AG09309 (cell line): ENCODE results near the gene ALS2.
A peak's percentile ranks its signal among the peaks of the same experiment; 100 is the strongest.

Experiments used
- DNase-seq: peaks from one replicate; pipeline ENCODE4 v3.0.0-alpha.2; 2010; ENCODE audit warnings: low read depth
- H3K4me3 ChIP-seq: 2 replicates; pipeline ENCODE4 v1.5.1; 2011; ENCODE audit warnings: mild to moderate bottlenecking, low read depth, low read length, moderate library complexity; ENCODE audit not compliant: control insufficient read depth
- TF ChIP-seq, protein P1 (sequence below): IDR thresholded peaks from 2 replicates; pipeline ENCODE4 v1.5.1; 2011; ENCODE audit warnings: mild to moderate bottlenecking, low read depth, low read length, inconsistent platforms; ENCODE audit not compliant: insufficient read depth, control insufficient read depth; ENCODE audit errors: missing control alignments

The ALS2 gene

DNA sequence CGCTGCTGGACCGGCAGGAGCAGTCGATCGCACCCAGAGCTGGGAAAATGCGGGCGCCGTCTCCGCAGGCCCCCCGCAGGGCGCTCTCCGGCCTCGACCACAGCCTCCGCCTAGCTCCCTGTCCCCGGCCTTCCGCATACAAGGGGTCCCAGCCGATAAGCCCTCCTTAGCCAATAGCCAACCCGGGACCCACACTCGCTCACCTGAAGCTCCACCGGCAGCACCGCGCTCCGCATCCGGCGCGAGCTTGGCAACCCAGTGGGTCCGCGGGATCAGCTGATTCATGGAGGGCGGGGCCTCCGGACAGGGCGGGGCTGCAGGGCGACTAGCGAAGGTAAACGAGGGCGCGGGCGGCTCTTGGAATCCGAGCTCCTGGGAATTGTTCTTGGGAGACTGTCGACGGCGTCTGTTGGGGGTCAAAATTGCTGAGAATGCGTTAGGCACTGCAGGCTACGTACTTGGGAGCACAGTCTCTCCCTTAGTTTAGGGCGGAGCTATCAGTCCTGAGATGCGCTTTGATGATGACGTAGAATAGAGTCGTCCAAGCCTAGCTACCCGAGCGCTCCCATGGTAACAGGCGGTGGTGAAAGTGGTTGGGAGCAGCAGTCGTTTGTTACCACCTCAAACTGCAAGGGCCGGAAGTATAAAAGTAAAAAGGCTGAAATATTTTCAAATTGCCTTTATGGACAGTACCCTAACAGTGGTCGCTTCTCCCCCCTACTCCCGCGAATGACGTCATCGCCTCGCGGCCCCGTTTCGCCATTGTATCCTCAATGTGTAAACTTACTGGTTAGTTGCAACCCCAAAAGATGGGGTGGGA lies at the start of gene ALS2:
TSS of gene ALS2 (minus strand) at position 260 of the 820 bp plus-strand sequence. CDS start 12,048 bp downstream, outside the sequence.
- DNase-seq, result peak; percentile 98
- TF ChIP-seq, protein P1, sequence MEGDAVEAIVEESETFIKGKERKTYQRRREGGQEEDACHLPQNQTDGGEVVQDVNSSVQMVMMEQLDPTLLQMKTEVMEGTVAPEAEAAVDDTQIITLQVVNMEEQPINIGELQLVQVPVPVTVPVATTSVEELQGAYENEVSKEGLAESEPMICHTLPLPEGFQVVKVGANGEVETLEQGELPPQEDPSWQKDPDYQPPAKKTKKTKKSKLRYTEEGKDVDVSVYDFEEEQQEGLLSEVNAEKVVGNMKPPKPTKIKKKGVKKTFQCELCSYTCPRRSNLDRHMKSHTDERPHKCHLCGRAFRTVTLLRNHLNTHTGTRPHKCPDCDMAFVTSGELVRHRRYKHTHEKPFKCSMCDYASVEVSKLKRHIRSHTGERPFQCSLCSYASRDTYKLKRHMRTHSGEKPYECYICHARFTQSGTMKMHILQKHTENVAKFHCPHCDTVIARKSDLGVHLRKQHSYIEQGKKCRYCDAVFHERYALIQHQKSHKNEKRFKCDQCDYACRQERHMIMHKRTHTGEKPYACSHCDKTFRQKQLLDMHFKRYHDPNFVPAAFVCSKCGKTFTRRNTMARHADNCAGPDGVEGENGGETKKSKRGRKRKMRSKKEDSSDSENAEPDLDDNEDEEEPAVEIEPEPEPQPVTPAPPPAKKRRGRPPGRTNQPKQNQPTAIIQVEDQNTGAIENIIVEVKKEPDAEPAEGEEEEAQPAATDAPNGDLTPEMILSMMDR, result no peak

GRCh38 chr2:201828220-201828619 lies 47.5 kb upstream of the ALS2 start:
- DNase-seq, result no peak
- TF ChIP-seq, protein P1, result no peak
- H3K4me3 ChIP-seq, result no peak overlapping the region

More for the DNA sequence above, at the start of gene ALS2:
- H3K4me3 ChIP-seq, result peak within 1 kb of the TSS; percentile 97

GRCh38 chr2:201827621-201828020 lies 46.9 kb upstream of the ALS2 start:
- no peak for DNase-seq
- no peak overlapping the region for H3K4me3 ChIP-seq
- TF ChIP-seq, protein P1, result no peak

DNA sequence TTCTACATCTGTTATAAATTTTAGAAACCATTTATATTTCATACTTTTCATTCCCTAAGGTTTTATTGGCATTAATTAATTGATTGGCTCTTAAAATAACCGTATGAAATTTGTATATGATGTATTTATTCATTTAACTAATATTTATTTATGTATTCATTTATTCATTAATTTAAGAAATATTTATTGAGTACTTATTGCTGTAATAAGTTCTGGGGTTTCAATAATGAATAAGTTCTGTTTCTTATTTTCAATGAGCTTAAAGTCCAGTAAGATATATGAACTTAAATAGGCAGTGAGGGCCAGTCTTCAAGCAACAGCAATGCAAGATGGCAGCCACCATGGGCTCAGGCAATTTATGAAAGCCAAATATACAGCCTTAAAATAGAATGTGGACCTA lies 43.5 kb upstream of the ALS2 start:
- H3K4me3 ChIP-seq, result no peak overlapping the region
- TF ChIP-seq, protein P1, result no peak
- DNase-seq, result no peak

DNA sequence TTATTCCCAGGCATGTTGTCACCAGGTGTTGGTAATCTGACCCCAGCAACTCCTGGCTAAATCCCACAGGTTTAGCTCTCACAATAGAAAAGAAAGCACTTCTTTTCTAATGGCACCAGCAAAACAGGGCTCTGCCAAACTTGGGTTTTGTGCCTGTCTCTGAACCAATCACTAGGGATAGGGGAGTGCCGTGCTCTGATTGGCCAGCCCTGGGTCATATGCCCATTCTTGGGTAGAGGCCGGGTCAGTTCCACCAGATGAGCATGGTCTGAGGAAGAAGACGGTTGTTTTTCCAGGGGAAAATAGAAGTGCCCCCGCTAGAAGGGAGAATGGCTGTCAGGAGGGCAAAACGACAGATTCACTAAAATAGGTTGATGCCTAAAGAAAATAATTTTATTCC lies 40.3 kb upstream of the ALS2 start:
- TF ChIP-seq, protein P1, result no peak

GRCh38 chr2:201820383-201821007 lies 39.8 kb upstream of the ALS2 start:
- H3K4me3 ChIP-seq, result no peak overlapping the region
- DNase-seq, result no peak
- TF ChIP-seq, protein P1, result no peak

More for the DNA sequence above, 40.3 kb upstream of the ALS2 start:
- H3K4me3 ChIP-seq, result no peak overlapping the region
- no peak for DNase-seq
